ENCODE measurements around the gene EIF4E2.

GRCh38 chr2:232547991-232548390, 2.5 kb upstream of the EIF4E2 start:
- TF ChIP-seq POLR2A (IDR thresholded peaks at IDR 0.05) = no peak
- no peak for TF ChIP-seq CTCF (IDR thresholded peaks at IDR 0.05)
- TF ChIP-seq EP300 (IDR thresholded peaks at IDR 0.05) = no peak
